Lower lobe of right lung (tissue), 2 donors: ENCODE data around the gene EFCAB8. TPM values are rescaled to one million over a fixed set of nuclear protein-coding genes. Genes with fewer than 3 reads are reported as not detected.

ENCODE experiments used
- ATAC-seq, 2 donors: fragments of 200-7000 bp; cut with Tn5 transposase; one replicate each; pipeline ENCODE4 v1.9.1; 2020 to 2022; ENCODE audit warnings: mild to moderate bottlenecking in 2 of 2, moderate library complexity in 2 of 2
- DNase-seq: peaks from one replicate; pipeline ENCODE4 v3.0.0-alpha.2; 2020
- H3K27ac ChIP-seq: fragments of 200-600 bp; one replicate; pipeline ENCODE4 v1.8.0; 2022
- H3K27me3 ChIP-seq: fragments of 200-600 bp; one replicate; pipeline ENCODE4 v1.8.0; 2022; ENCODE audit warnings: low read depth
- H3K36me3 ChIP-seq: fragments of 200-600 bp; one replicate; pipeline ENCODE4 v1.8.0; 2022; ENCODE audit warnings: mild to moderate bottlenecking
- H3K4me1 ChIP-seq: fragments of 200-600 bp; one replicate; pipeline ENCODE4 v1.8.0; 2022
- H3K4me3 ChIP-seq: fragments of 200-600 bp; one replicate; pipeline ENCODE4 v1.8.0; 2022; ENCODE audit warnings: mild to moderate bottlenecking
- H3K9me3 ChIP-seq: fragments of 200-600 bp; one replicate; pipeline ENCODE4 v1.8.0; 2022
- intact Hi-C: fragments of 100-400 bp; cut with DNase I; formaldehyde crosslinking; loops from one replicate; pipeline ENCODE4 v1.11.0; 2022
- total RNA-seq: library from RNA; stranded (reverse); fragmentation: NEBNext Ultra II Directional; extraction: Animal tissue kit (Norgen Biotek cat#: 25700); gene quantifications from one replicate; pipeline ENCODE4 v1.2.1, GENCODE V29; 2021
- TF ChIP-seq, protein P1 (sequence below): fragments of 200-600 bp; IDR thresholded peaks from one replicate; pipeline ENCODE4 v1.8.0; 2022; ENCODE audit warnings: antibody characterized with exemption, mild to moderate bottlenecking
- donor health status: DM: no; HTN: yes; CAD: no; lungs with severe emphysema.

The EFCAB8 gene
- total RNA-seq, 1 donor from 2014 or later, result 0.30 TPM

DNA sequence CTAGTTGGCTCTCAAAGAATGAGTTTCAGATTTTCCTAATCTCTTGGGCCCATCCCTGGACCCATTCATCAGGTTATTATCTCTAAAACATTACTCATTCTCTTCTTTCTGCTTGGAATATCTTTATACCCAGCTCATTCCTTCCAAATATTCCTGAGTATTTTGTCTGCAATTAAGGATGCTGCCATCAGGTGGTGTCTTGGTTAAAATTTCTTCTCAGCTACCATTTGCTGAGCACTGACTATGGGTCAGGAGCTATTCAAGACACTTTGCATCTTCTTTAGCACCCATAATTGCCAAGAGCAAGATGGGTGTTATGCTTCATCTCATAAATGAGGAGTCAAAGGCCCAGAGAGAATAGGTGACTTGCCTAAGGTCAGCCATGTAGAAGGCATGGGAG lies 137.1 kb downstream of the EFCAB8 start:
- intact Hi-C loops, result no loop called here
- Histone ChIP-seq H3K4me3 (no peak overlapping the region), H3K27ac (no peak overlapping the region), H3K4me1 (no peaks in the 10 kb centered on the region), H3K9me3 (no peaks in the 10 kb centered on the region), H3K27me3 (no peaks in the 10 kb centered on the region), H3K36me3 (no peaks in the 10 kb centered on the region)
- TF ChIP-seq, protein P1, sequence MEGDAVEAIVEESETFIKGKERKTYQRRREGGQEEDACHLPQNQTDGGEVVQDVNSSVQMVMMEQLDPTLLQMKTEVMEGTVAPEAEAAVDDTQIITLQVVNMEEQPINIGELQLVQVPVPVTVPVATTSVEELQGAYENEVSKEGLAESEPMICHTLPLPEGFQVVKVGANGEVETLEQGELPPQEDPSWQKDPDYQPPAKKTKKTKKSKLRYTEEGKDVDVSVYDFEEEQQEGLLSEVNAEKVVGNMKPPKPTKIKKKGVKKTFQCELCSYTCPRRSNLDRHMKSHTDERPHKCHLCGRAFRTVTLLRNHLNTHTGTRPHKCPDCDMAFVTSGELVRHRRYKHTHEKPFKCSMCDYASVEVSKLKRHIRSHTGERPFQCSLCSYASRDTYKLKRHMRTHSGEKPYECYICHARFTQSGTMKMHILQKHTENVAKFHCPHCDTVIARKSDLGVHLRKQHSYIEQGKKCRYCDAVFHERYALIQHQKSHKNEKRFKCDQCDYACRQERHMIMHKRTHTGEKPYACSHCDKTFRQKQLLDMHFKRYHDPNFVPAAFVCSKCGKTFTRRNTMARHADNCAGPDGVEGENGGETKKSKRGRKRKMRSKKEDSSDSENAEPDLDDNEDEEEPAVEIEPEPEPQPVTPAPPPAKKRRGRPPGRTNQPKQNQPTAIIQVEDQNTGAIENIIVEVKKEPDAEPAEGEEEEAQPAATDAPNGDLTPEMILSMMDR, result no peak
- ATAC-seq (no peak), DNase-seq (no peak)

DNA sequence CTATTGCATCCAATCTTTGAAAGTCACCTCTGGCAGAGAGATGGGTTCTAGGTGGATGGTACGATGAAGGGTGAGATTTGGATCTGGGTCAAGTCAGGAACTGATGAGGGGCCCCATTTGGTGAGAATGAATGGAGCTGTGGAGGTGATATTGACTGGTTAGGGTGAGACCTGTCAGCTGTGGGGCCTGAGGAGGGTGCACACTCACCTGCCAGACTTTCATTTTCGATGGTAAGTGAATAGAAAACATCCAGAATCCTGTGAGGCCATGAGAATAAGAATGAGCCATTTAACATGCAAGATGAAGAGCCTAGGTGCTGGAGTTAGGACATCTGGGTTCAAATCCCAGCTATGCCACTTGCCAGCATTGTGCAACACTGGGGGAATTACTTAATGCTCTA lies 138.7 kb downstream of the EFCAB8 start:
- TF ChIP-seq, protein P1, result no peak
- H3K4me1 ChIP-seq, result no peaks in the 10 kb centered on the region
- H3K36me3 ChIP-seq, result no peaks in the 10 kb centered on the region
- no peak overlapping the region for H3K27ac ChIP-seq
- H3K27me3 ChIP-seq, result no peaks in the 10 kb centered on the region
- no peak for DNase-seq
- no peak for ATAC-seq
- H3K4me3 ChIP-seq, result no peak overlapping the region
- no peaks in the 10 kb centered on the region for H3K9me3 ChIP-seq
- intact Hi-C loops, result no loop called here

DNA sequence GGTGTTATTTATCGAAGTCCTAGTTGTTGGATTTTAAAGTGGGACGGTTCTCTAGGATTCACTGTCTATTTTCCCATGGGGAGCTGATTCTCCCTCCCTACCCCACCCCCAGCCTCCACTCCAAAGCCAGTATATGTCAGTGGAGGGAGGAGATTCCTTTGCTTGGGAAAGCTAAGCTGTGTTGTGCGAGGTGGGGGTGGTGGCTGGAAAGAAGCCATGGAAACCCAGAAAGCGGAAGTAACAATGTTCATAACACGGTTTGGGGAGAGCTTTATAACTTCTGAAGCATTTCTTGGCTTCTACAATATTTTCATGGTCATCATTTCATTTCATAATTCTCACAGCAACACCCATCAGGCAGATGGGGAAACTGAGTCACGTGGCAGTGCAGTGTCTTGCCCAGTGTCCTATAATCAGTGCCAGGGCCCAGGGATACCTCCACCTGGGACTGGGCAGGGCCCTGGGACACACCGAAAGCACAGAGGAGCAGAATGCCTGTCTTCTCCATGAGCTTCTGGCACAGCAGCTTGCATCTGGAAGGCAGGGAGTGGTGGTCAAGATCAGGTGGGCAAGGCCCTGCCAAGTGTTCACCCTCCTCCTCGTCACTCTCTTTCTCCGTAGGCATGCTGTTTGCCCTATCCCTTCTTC lies 141.0 kb downstream of the EFCAB8 start:
- intact Hi-C loops, result no loop called here
- ATAC-seq (no peak), DNase-seq (no peak)
- H3K9me3 ChIP-seq, result no peaks in the 10 kb centered on the region
- no peaks in the 10 kb centered on the region for H3K27me3 ChIP-seq
- TF ChIP-seq, protein P1, result no peak
- no peaks in the 10 kb centered on the region for H3K4me1 ChIP-seq
- H3K27ac ChIP-seq, result no peak overlapping the region
- H3K4me3 ChIP-seq, result no peak overlapping the region
- no peaks in the 10 kb centered on the region for H3K36me3 ChIP-seq

DNA sequence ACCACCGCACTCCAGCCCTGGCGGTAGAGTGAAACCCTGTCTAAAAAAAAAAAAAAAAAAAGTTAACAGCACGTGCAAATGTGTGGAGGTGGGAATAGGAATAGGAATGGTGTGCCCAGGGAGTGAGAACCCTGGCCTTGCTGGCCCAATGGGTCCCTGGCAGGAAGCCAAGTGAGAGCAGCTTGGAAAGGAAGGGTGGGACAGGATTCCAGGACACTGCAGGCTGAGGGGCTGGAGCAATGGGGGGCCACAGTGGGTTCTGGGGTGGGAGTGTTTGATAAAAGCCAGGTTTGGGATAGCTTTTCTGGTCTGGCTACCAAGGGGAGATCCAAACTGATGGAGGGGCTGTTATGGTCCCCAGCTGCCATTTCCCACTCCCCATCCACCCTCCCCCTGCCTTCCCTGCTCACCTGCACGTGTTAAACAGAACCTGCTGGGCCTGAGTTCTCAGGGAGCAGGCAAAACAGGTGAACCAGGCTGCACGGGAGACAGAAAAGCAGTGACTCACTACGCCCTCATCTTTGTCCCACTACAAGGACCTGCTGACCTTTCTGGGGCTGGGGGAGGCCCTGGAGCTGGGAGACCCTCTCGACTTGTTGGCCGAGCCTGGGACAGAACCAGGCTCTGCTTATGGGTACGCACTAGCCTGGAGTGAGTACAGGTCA lies 142.2 kb downstream of the EFCAB8 start:
- ATAC-seq, result no peak
- no peak for DNase-seq
- Histone ChIP-seq H3K36me3 (no peaks in the 10 kb centered on the region), H3K9me3 (peaks cover 5% of the 10 kb centered on the region), H3K4me1 (no peaks in the 10 kb centered on the region), H3K27ac (no peak overlapping the region), H3K4me3 (no peak overlapping the region), H3K27me3 (no peaks in the 10 kb centered on the region)
- TF ChIP-seq, protein P1, result no peak
- intact Hi-C loops, result no loop called here

DNA sequence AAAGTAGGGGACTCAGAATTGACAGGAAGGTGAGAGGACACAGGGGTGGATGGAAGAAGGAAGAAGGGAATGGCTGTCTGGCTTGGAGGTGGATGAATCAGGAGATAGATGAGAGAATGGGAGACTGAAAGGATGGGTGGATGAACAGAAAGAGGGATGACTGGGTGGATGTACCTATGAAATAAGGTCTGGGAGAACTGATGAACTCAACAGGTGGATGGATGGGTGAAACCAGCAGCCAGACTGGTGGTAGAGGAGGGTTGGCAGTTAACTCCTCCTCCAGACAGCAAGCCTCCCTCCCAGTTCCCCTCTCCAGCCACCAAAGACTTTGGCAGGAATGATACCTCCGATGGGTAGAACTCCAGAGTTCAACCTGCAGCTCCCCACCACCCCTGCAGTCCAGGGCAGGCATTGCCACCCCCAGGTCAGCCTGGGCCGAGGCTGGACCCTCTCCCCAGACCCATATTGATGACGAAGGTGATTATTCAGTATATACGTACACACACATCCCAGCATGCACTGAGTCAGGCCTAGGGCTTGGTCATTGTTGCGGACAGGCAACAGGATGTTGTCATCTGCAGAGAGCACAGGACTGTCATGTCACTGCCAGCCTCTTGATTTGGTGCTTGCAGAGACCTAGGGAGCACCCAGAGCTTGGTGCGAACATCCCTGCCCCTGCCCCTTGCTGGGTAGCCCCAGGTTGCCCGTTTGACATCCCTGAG lies 143.5 kb downstream of the EFCAB8 start:
- Histone ChIP-seq H3K27ac (no peak overlapping the region), H3K4me3 (no peak overlapping the region), H3K4me1 (no peaks in the 10 kb centered on the region), H3K36me3 (no peaks in the 10 kb centered on the region), H3K9me3 (peaks cover 5% of the 10 kb centered on the region), H3K27me3 (no peaks in the 10 kb centered on the region)
- TF ChIP-seq, protein P1, result no peak
- ATAC-seq (no peak), DNase-seq (no peak)
- intact Hi-C loops, result no loop called here
